ENCODE data around the gene TRMT2A.

DNA sequence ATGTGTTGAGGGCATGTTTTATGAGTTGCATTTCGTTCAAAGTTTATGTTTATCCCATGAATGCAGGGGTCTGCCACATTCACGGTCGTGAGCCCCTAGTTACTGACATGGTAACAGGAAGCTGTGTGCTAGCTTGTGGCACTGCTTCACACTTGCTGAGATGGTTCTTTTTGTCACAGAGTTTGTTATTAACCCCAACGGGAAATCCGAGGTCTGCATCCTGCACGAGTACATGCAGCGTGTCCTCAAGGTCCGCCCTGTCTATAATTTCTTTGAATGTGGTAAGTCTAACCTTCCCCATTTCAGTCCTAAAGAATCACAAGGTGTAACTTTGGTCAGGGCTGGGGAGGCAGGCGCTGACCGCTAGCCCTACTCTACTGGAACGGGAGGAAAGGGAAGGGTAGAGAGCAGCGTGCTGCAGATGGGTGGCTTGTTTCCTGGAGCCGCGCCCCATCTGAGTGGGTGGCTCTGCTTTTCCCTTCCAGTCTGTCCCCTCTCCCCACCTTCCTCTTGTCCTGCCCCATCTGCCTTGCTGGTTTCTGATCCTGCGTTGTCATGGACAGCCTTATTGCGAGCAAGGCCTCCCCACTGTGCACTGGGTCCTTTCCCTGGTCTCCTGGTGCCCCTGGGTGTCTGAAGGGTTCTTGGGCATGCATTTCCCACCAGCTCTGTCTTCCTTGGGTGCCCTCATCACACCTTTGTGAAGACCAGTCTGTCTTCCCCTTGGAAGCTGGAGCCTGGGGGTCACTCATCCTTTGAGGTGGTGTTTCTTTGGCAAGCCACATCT, 25.1 kb downstream of the TRMT2A start:
- TF ChIP-seq, protein P1, sequence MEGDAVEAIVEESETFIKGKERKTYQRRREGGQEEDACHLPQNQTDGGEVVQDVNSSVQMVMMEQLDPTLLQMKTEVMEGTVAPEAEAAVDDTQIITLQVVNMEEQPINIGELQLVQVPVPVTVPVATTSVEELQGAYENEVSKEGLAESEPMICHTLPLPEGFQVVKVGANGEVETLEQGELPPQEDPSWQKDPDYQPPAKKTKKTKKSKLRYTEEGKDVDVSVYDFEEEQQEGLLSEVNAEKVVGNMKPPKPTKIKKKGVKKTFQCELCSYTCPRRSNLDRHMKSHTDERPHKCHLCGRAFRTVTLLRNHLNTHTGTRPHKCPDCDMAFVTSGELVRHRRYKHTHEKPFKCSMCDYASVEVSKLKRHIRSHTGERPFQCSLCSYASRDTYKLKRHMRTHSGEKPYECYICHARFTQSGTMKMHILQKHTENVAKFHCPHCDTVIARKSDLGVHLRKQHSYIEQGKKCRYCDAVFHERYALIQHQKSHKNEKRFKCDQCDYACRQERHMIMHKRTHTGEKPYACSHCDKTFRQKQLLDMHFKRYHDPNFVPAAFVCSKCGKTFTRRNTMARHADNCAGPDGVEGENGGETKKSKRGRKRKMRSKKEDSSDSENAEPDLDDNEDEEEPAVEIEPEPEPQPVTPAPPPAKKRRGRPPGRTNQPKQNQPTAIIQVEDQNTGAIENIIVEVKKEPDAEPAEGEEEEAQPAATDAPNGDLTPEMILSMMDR (conservative IDR thresholded peaks at IDR 0.05; ENCODE audit: low read length), result no peak
- no peak for TF ChIP-seq EZH2phosphoT487 (IDR thresholded peaks at IDR 0.05; ENCODE audit: borderline replicate concordance)

All from Loucy (cell line).